ENCODE measurements around the gene TKTL2.

DNA sequence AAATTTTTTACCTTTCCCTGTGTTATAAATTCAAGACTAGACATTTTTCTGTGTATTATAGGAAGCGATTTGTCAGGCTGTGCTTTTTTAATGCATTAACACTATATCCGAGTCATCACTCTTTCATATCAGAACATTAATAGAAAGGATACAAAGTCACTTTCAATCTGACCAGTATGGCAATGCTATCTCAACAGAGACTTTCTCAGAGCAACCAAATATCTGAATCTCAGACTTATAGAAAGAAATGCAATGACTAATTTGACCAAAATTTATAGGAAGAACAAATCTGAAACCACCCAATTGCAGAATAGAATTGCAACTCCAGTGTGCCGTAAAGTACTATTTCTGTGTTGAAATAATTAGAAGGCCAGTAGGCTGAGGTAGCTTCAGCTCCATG, 473 bp upstream of the TKTL2 start:
- TF ChIP-seq, protein P1, sequence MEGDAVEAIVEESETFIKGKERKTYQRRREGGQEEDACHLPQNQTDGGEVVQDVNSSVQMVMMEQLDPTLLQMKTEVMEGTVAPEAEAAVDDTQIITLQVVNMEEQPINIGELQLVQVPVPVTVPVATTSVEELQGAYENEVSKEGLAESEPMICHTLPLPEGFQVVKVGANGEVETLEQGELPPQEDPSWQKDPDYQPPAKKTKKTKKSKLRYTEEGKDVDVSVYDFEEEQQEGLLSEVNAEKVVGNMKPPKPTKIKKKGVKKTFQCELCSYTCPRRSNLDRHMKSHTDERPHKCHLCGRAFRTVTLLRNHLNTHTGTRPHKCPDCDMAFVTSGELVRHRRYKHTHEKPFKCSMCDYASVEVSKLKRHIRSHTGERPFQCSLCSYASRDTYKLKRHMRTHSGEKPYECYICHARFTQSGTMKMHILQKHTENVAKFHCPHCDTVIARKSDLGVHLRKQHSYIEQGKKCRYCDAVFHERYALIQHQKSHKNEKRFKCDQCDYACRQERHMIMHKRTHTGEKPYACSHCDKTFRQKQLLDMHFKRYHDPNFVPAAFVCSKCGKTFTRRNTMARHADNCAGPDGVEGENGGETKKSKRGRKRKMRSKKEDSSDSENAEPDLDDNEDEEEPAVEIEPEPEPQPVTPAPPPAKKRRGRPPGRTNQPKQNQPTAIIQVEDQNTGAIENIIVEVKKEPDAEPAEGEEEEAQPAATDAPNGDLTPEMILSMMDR (IDR thresholded peaks at IDR 0.05; ENCODE audit: low read depth, low read length, poor library complexity, severe bottlenecking) = no peak
- no peak for TF ChIP-seq EZH2phosphoT487 (IDR thresholded peaks at IDR 0.05; ENCODE audit: borderline replicate concordance, low read length)

Measured in DOHH2 (cell line).